Thyroid gland (tissue), 4 donors: ENCODE data around the gene SLC38A4. TPM values are rescaled to one million over a fixed set of nuclear protein-coding genes. Genes with fewer than 3 reads are reported as not detected.

ENCODE experiments used
- DNase-seq, 2 donors: peaks; one replicate each; pipeline ENCODE4 v3.0.0-alpha.2; 2019
- H3K27ac ChIP-seq, 3 donors: fragments of 200-600 bp; sonication (generic); 1 replicate in 2 of 3; 2 replicates in 1 of 3; pipeline ENCODE4 v1.5.1; 2016 to 2019; ENCODE audit warnings: mild to moderate bottlenecking in 1 of 3, moderate library complexity in 1 of 3
- H3K27me3 ChIP-seq: fragments of 200-600 bp; sonication (generic); one replicate; pipeline ENCODE4 v1.5.1; 2019
- H3K36me3 ChIP-seq, 2 donors: fragments of 200-600 bp; sonication (generic); one replicate each; pipeline ENCODE4 v1.5.1; 2016 to 2019
- H3K4me1 ChIP-seq, 2 donors: fragments of 200-600 bp; sonication (generic); one replicate each; pipeline ENCODE4 v1.5.1; 2017 to 2019
- H3K4me3 ChIP-seq, 3 donors: fragments of 200-600 bp; sonication (generic); replicated peaks in 1 of 3; 1 replicate in 2 of 3; 2 replicates in 1 of 3; pipeline ENCODE4 v1.5.1; 2016; ENCODE audit warnings: mild to moderate bottlenecking in 1 of 3
- H3K9me3 ChIP-seq: fragments of 200-600 bp; sonication (generic); one replicate; pipeline ENCODE4 v1.5.1; 2017
- CTCF ChIP-seq, 6 experiments: fragments of 200-600 bp in 3 of 6; fragments of 450-650 bp in 3 of 6; sonication (generic) in 3 of 6; IDR thresholded peaks; one replicate each; pipeline ENCODE4 v1.5.1; 2016 to 2019; ENCODE audit warnings: antibody characterized with exemption in 6 of 6, mild to moderate bottlenecking in 2 of 6, inconsistent platforms in 1 of 6, moderate library complexity in 1 of 6
- POLR2A ChIP-seq, 2 donors: fragments of 450-650 bp; IDR thresholded peaks; one replicate each; pipeline ENCODE4 v1.6.1; 2017; ENCODE audit warnings: antibody characterized with exemption in 2 of 2, mild to moderate bottlenecking in 2 of 2, moderate library complexity in 1 of 2
- WGBS, 2 donors: methylation state at CpG; one replicate each; pipeline ENCODE4 v1.1.5; 2017; 5-methylcytosine and 5-hydroxymethylcytosine counted together
- intact Hi-C: fragments of 100-400 bp; cut with DNase I; formaldehyde crosslinking; loops from one replicate; pipeline ENCODE4 v1.15.1; 2023
- total RNA-seq, 4 donors: library from RNA; depleted of rRNA; stranded (reverse); fragments of >200 nt; gene quantifications; one replicate each; pipeline ENCODE4 v1.2.3, GENCODE V29; 2016

SLC38A4 gene
- total RNA-seq, 4 donors from 2014 or later, result 0.11 to 1.8 (median 1.3) TPM

- Histone ChIP-seq H3K4me1 (no peaks in the 10 kb centered on the region), H3K9me3 (no peaks in the 10 kb centered on the region), H3K27ac (no peak overlapping the region), H3K36me3 (no peaks in the 10 kb centered on the region), H3K4me3 (no peak overlapping the region), H3K27me3 (no peaks in the 10 kb centered on the region)
- no peak for DNase-seq
- TF ChIP-seq POLR2A (IDR thresholded peaks at IDR 0.05) (no peak), CTCF (IDR thresholded peaks at IDR 0.05) (no peak)
- intact Hi-C loops, result no loop called here
- 87 to 94% methylated on average over 3 of the region's 3 CpGs for WGBS, 2 donors
Measured at GRCh38 chr12:46718495-46718894, 107.3 kb downstream of the SLC38A4 start.

GRCh38 chr12:46717868-46718267 is 107.9 kb downstream of the SLC38A4 start:
- intact Hi-C loops, result no loop called here
- no peak for DNase-seq
- TF ChIP-seq POLR2A (IDR thresholded peaks at IDR 0.05) (no peak), CTCF (IDR thresholded peaks at IDR 0.05) (no peak)
- no peak overlapping the region for H3K4me3 ChIP-seq
- H3K4me1 ChIP-seq, result no peaks in the 10 kb centered on the region
- no peak overlapping the region for H3K27ac ChIP-seq
- no peaks in the 10 kb centered on the region for H3K36me3 ChIP-seq
- no peaks in the 10 kb centered on the region for H3K27me3 ChIP-seq
- 75 to 77% methylated on average over 3 of the region's 3 CpGs for WGBS, 2 donors
- H3K9me3 ChIP-seq, result no peaks in the 10 kb centered on the region

- no peaks in the 10 kb centered on the region for H3K36me3 ChIP-seq
- H3K27ac ChIP-seq, result no peak overlapping the region
- TF ChIP-seq CTCF (IDR thresholded peaks at IDR 0.05), result no peak
- TF ChIP-seq POLR2A (IDR thresholded peaks at IDR 0.05), result no peak
- no peaks in the 10 kb centered on the region for H3K9me3 ChIP-seq
- intact Hi-C loops, result no loop called here
- no peak overlapping the region for H3K4me3 ChIP-seq
- DNase-seq, result no peak
- H3K27me3 ChIP-seq, result no peaks in the 10 kb centered on the region
- H3K4me1 ChIP-seq, result no peaks in the 10 kb centered on the region
Measured at GRCh38 chr12:46717159-46717558, 108.6 kb downstream of the SLC38A4 start.
